CD14-positive monocyte (primary cell): ENCODE data around the gene FGF9. TPM values are rescaled to one million over a fixed set of nuclear protein-coding genes. Genes with fewer than 3 reads are reported as not detected.

Experiments
- DNase-seq, 3 donors: peaks; one replicate each; pipeline ENCODE4 v3.0.0-alpha.2; 2011 to 2022
- H2AFZ ChIP-seq: 2 replicates; pipeline ENCODE4 v1.6.0; 2012; ENCODE audit warnings: mild to moderate bottlenecking, low read depth, low read length, inconsistent platforms; ENCODE audit not compliant: insufficient read depth, poor library complexity, severe bottlenecking
- H3K27ac ChIP-seq, 2 donors: 1 replicate in 1 of 2; 2 replicates in 1 of 2; pipeline ENCODE4 v1.5.1; 2012 to 2013; ENCODE audit warnings: low read length in 2 of 2, control low read depth in 1 of 2, inconsistent platforms in 1 of 2, low read depth in 1 of 2, mild to moderate bottlenecking in 1 of 2
- H3K27me3 ChIP-seq, 2 donors: one replicate each; pipeline versions ENCODE4 v1.6.0 to v1.6.1; 2011 to 2013; ENCODE audit warnings: low read length in 2 of 2; ENCODE audit not compliant: control insufficient read depth in 2 of 2, insufficient read depth in 2 of 2
- H3K36me3 ChIP-seq, 2 donors: replicated peaks in 1 of 2; 1 replicate in 1 of 2; 2 replicates in 1 of 2; pipeline versions ENCODE4 v1.5.1 to v1.6.1; 2012 to 2013; ENCODE audit warnings: low read length in 2 of 2, control low read depth in 1 of 2, inconsistent platforms in 1 of 2, mild to moderate bottlenecking in 1 of 2; ENCODE audit not compliant: insufficient read depth in 2 of 2, control insufficient read depth in 1 of 2
- H3K4me1 ChIP-seq, 2 donors: 1 replicate in 1 of 2; 2 replicates in 1 of 2; pipeline versions ENCODE4 v1.5.1 to v1.6.1; 2012 to 2013; ENCODE audit warnings: low read length in 2 of 2, control low read depth in 1 of 2, inconsistent platforms in 1 of 2, mild to moderate bottlenecking in 1 of 2, moderate library complexity in 1 of 2; ENCODE audit not compliant: insufficient read depth in 2 of 2, control insufficient read depth in 1 of 2
- H3K4me2 ChIP-seq: replicated peaks from 2 replicates; pipeline ENCODE3; 2012; ENCODE audit warnings: low read length, moderate library complexity, mild to moderate bottlenecking; ENCODE audit not compliant: poor library complexity, severe bottlenecking; ENCODE audit errors: extremely low read depth
- H3K4me3 ChIP-seq, 3 experiments: fragments of 200-600 bp in 1 of 3; sonication (generic) in 1 of 3; replicated peaks in 1 of 3; 1 replicate in 2 of 3; 2 replicates in 1 of 3; pipeline ENCODE4 v1.5.1; 2011 to 2013; ENCODE audit warnings: low read length in 3 of 3, mild to moderate bottlenecking in 3 of 3, control low read depth in 2 of 3, low read depth in 2 of 3, inconsistent platforms in 1 of 3, moderate library complexity in 1 of 3
- H3K79me2 ChIP-seq: 2 replicates; pipeline ENCODE4 v1.6.0; 2012; ENCODE audit warnings: mild to moderate bottlenecking, control low read depth, inconsistent platforms, low read length, moderate library complexity; ENCODE audit not compliant: insufficient read depth
- H3K9ac ChIP-seq: 2 replicates; pipeline ENCODE4 v1.6.0; 2017; ENCODE audit warnings: low read length, mild to moderate bottlenecking; ENCODE audit not compliant: insufficient read depth, poor library complexity, severe bottlenecking
- H3K9me3 ChIP-seq, 2 donors: replicated peaks in 1 of 2; 1 replicate in 1 of 2; 2 replicates in 1 of 2; pipeline versions ENCODE4 v1.5.1 to v1.6.1; 2012 to 2013; ENCODE audit warnings: low read length in 2 of 2, control low read depth in 1 of 2; ENCODE audit not compliant: control insufficient read depth in 1 of 2, insufficient read depth in 1 of 2
- H4K20me1 ChIP-seq: 2 replicates; pipeline ENCODE4 v1.6.0; 2012; ENCODE audit warnings: mild to moderate bottlenecking, low read length, control low read depth, moderate library complexity; ENCODE audit not compliant: insufficient read depth
- H3K27ac Mint-ChIP-seq, 7 donors: one replicate each; pipeline ENCODE4 v1.8.0; 2020; ENCODE audit warnings: mild to moderate bottlenecking in 7 of 7, mixed read lengths in 7 of 7, moderate library complexity in 6 of 7, inconsistent platforms in 2 of 7
- H3K27me3 Mint-ChIP-seq, 3 donors: one replicate each; pipeline ENCODE4 v1.8.0; 2021 to 2022; ENCODE audit warnings: low read depth in 3 of 3, mild to moderate bottlenecking in 3 of 3, mixed read lengths in 3 of 3, moderate library complexity in 3 of 3, inconsistent platforms in 1 of 3
- H3K36me3 Mint-ChIP-seq, 2 donors: one replicate each; pipeline ENCODE4 v1.8.0; 2020; ENCODE audit warnings: mixed read lengths in 2 of 2, inconsistent platforms in 1 of 2, mild to moderate bottlenecking in 1 of 2
- H3K4me1 Mint-ChIP-seq: one replicate; pipeline ENCODE4 v1.8.0; 2020; ENCODE audit warnings: mild to moderate bottlenecking, mixed read lengths
- H3K4me3 Mint-ChIP-seq, 2 donors: one replicate each; pipeline ENCODE4 v1.8.0; 2020; ENCODE audit warnings: mild to moderate bottlenecking in 2 of 2, mixed read lengths in 2 of 2, moderate library complexity in 1 of 2
- H3K9me3 Mint-ChIP-seq, 7 donors: one replicate each; pipeline ENCODE4 v1.8.0; 2020 to 2022; ENCODE audit warnings: mixed read lengths in 7 of 7, mild to moderate bottlenecking in 6 of 7, moderate library complexity in 6 of 7, inconsistent platforms in 2 of 7
- WGBS: methylation state at CpG from one replicate; pipeline ENCODE4 v1.1.5; 2013; ENCODE audit warnings: missing lambda C conversion rate; ENCODE audit not compliant: insufficient coverage; 5-methylcytosine and 5-hydroxymethylcytosine counted together
- intact Hi-C, 2 donors: fragments of 100-400 bp; cut with micrococcal nuclease; formaldehyde crosslinking; loops; one replicate each; pipeline versions ENCODE4 v1.15.0 to v1.15.1; 2023
- polyA plus RNA-seq, 3 donors: library from polyadenylated mRNA; depleted of rRNA in 1 of 3; unstranded in 2 of 3; stranded (reverse) in 1 of 3; fragments of 300-500 nt in 2 of 3; fragments of >200 nt in 1 of 3; fragmentation: Illumina TruSeq in 2 of 3; gene quantifications; 1 replicate in 2 of 3; 2 replicates in 1 of 3; pipeline ENCODE4 v1.2.3, GENCODE V29; 2012 to 2021
- TF ChIP-seq, protein P1 (sequence below): fragments of 200-600 bp; IDR thresholded peaks from one replicate; pipeline ENCODE4 v1.8.0; 2022; ENCODE audit warnings: antibody characterized with exemption, mild to moderate bottlenecking

The FGF9 gene
- polyA plus RNA-seq, 3 donors: 0.03 to 0.16 TPM; not detected in 1

DNA sequence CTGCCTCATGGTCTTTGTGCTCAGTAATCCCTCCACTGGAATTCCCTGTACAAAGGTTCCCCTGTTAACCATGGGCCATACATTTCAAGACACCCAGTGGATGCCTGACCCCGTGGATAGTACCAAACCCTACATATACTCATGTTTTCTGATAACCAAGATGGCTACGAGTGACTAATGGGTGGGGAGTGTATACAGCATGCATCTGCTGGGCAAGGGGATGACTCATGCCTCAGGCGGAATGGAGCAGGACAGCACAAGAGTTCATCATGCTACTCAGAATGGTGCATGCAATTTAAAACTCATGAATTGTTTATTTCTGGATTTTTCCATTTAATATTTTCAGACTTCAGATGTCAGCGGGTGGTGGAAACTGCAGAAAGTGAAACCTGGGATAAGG, 13.3 kb upstream of the FGF9 start:
- 86% methylated on average over 1 of the region's 4 CpGs for WGBS

DNA sequence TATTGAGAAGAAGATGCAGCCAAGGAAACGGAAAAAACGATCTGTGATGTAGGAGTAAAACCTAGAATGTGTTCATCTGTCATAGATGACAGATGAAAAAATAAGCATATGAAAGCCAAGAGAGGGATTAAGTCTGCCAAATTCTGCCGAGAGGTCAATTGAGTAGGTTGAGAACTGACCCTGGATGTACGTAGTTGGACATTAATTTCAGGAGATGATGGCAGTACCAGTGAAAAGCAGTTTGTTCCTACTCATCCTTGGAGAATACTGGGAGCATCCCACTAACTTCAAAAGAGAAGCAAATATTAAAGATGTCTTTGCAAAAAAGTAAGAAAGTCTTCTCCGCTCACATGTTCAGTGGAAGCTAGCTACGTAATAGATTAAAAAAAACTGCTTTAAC, 11.8 kb upstream of the FGF9 start:
- H3K27me3 Mint-ChIP-seq: peaks cover 2 to 14% (median 7%) of the 10 kb centered on the region in 3 donors
- intact Hi-C loops: no loop called here
- Histone ChIP-seq H3K4me3 (no peak overlapping the region), H4K20me1 (no peaks in the 10 kb centered on the region), H3K4me2 (no peak overlapping the region), H3K9me3 (no peaks in the 10 kb centered on the region), H3K27me3 (peaks cover 6 to 8% of the 10 kb centered on the region in 2 donors), H3K4me1 (no peaks in the 10 kb centered on the region), H3K27ac (no peak overlapping the region), H3K9ac (no peak overlapping the region), H3K36me3 (no peaks in the 10 kb centered on the region), H3K79me2 (no peaks in the 10 kb centered on the region), H2AFZ (no peak overlapping the region)
- H3K9me3 Mint-ChIP-seq: peaks cover 3 to 13% (median 9%) of the 10 kb centered on the region in 7 donors
- WGBS: 67% methylated on average over 3 of the region's 6 CpGs
- TF ChIP-seq, protein P1, sequence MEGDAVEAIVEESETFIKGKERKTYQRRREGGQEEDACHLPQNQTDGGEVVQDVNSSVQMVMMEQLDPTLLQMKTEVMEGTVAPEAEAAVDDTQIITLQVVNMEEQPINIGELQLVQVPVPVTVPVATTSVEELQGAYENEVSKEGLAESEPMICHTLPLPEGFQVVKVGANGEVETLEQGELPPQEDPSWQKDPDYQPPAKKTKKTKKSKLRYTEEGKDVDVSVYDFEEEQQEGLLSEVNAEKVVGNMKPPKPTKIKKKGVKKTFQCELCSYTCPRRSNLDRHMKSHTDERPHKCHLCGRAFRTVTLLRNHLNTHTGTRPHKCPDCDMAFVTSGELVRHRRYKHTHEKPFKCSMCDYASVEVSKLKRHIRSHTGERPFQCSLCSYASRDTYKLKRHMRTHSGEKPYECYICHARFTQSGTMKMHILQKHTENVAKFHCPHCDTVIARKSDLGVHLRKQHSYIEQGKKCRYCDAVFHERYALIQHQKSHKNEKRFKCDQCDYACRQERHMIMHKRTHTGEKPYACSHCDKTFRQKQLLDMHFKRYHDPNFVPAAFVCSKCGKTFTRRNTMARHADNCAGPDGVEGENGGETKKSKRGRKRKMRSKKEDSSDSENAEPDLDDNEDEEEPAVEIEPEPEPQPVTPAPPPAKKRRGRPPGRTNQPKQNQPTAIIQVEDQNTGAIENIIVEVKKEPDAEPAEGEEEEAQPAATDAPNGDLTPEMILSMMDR: no peak
- DNase-seq: no peak
- H3K36me3 Mint-ChIP-seq: no peaks in the 10 kb centered on the region
- no peak overlapping the region for H3K27ac Mint-ChIP-seq
- no peaks in the 10 kb centered on the region for H3K4me1 Mint-ChIP-seq
- H3K4me3 Mint-ChIP-seq: no peak overlapping the region

More for the DNA sequence above, 13.3 kb upstream of the FGF9 start:
- no peak overlapping the region for H3K4me3 ChIP-seq
- no peak overlapping the region for H3K27ac ChIP-seq
- no peaks in the 10 kb centered on the region for H3K36me3 ChIP-seq
- peaks cover 3 to 7% of the 10 kb centered on the region in 2 donors for H3K27me3 ChIP-seq
- no peak overlapping the region for H3K9ac ChIP-seq
- no peak overlapping the region for H3K4me2 ChIP-seq
- intact Hi-C loops: no loop called here
- no peak overlapping the region for H2AFZ ChIP-seq
- Mint-ChIP-seq H3K4me1 (no peaks in the 10 kb centered on the region), H3K27me3 (peaks cover 2 to 14% (median 7%) of the 10 kb centered on the region in 3 donors), H3K4me3 (no peak overlapping the region), H3K9me3 (peaks cover 3 to 13% (median 10%) of the 10 kb centered on the region in 7 donors), H3K27ac (no peak overlapping the region), H3K36me3 (no peaks in the 10 kb centered on the region)
- no peaks in the 10 kb centered on the region for H4K20me1 ChIP-seq
- TF ChIP-seq, protein P1: no peak
- no peaks in the 10 kb centered on the region for H3K4me1 ChIP-seq
- no peaks in the 10 kb centered on the region for H3K9me3 ChIP-seq
- DNase-seq: no peak
- H3K79me2 ChIP-seq: no peaks in the 10 kb centered on the region
